PC-9 (cell line): ENCODE results near the gene LRIG3. TPM values are rescaled to one million over a fixed set of nuclear protein-coding genes. Genes with fewer than 3 reads are reported as not detected.

Experiments
- BruUV-seq: library from RNA; stranded (reverse); fragments of 400-500 nt; replicated peaks from 2 replicates; lab custom pipeline; 2021; lab: Mats Ljungman, UMichigan
- CTCF ChIA-PET: fragments of 300-600 bp; sonication (Branson Sonifier 250); formaldehyde crosslinking; loops from one replicate; lab custom pipeline; 2022; ENCODE audit warnings: antibody characterized with exemption; lab: Charles Lee
- POLR2A ChIA-PET: fragments of 300-600 bp; sonication (Branson Sonifier 250); formaldehyde crosslinking; loops from one replicate; lab custom pipeline; 2022; ENCODE audit warnings: antibody characterized with exemption; ENCODE audit not compliant: unreplicated experiment; lab: Charles Lee
- DNase-seq, 2 experiments: peaks; one replicate each; pipeline versions ENCODE4 v3.0.0 to v3.0.0-alpha.2; 2015 to 2022; ENCODE audit warnings: mixed read lengths in 1 of 2
- H2AFZ ChIP-seq: fragments of 200-600 bp; sonication (generic); 2 replicates; pipeline ENCODE4 v1.8.1; 2017; ENCODE audit warnings: antibody characterized with exemption
- H3F3A ChIP-seq: fragments of 200-600 bp; sonication (generic); 2 replicates; pipeline ENCODE4 v1.8.1; 2017; ENCODE audit warnings: antibody characterized with exemption, mild to moderate bottlenecking, low read depth; ENCODE audit not compliant: insufficient read depth
- H3K27ac ChIP-seq: fragments of 200-600 bp; sonication (generic); 2 replicates; pipeline ENCODE4 v1.6.1; 2016; ENCODE audit warnings: mixed run types
- H3K27me3 ChIP-seq: fragments of 200-600 bp; sonication (generic); 2 replicates; pipeline ENCODE4 v1.6.1; 2016; ENCODE audit warnings: low read depth, mixed run types; ENCODE audit not compliant: insufficient read depth
- H3K36me3 ChIP-seq: fragments of 200-600 bp; sonication (generic); 2 replicates; pipeline ENCODE4 v1.6.1; 2016; ENCODE audit warnings: low read depth, mixed run types
- H3K4me1 ChIP-seq: fragments of 200-600 bp; sonication (generic); replicated peaks from 2 replicates; pipeline ENCODE4 v1.6.1; 2016; ENCODE audit warnings: mixed run types; ENCODE audit not compliant: insufficient read depth
- H3K4me2 ChIP-seq: fragments of 200-600 bp; sonication (generic); 2 replicates; pipeline ENCODE4 v1.6.1; 2017; ENCODE audit warnings: mixed run types
- H3K4me3 ChIP-seq: fragments of 200-600 bp; sonication (generic); 2 replicates; pipeline ENCODE4 v1.6.1; 2016; ENCODE audit warnings: mixed run types
- H3K79me2 ChIP-seq: fragments of 200-600 bp; sonication (generic); 2 replicates; pipeline ENCODE4 v1.6.1; 2017; ENCODE audit warnings: low read depth, mixed run types
- H3K9me2 ChIP-seq: fragments of 200-600 bp; sonication (generic); 2 replicates; pipeline ENCODE4 v1.8.1; 2017; ENCODE audit warnings: mild to moderate bottlenecking; ENCODE audit not compliant: insufficient read depth
- H3K9me3 ChIP-seq: fragments of 200-600 bp; sonication (generic); 2 replicates; pipeline ENCODE4 v1.8.1; 2016; ENCODE audit warnings: low read depth; ENCODE audit not compliant: insufficient read depth
- H4K20me1 ChIP-seq: fragments of 200-600 bp; sonication (generic); 2 replicates; pipeline ENCODE4 v1.8.1; 2017; ENCODE audit not compliant: insufficient read depth
- EZH2 ChIP-seq: fragments of 200-600 bp; sonication (generic); IDR thresholded peaks from 2 replicates; pipeline ENCODE4 v1.8.0; 2017; ENCODE audit warnings: antibody characterized with exemption, low read depth
- intact Hi-C: fragments of 100-400 bp; cut with micrococcal nuclease; formaldehyde crosslinking; loops from one replicate; pipeline ENCODE4 v1.10.0; 2022; ENCODE audit not compliant: unreplicated experiment
- total RNA-seq: library from RNA; stranded (reverse); gene quantifications from 2 replicates; pipeline ENCODE4 v1.2.3, GENCODE V29; 2021
- TF ChIP-seq, protein P1 (sequence below): fragments of 200-600 bp; sonication (generic); conservative IDR thresholded peaks from 2 replicates; pipeline ENCODE4 v1.6.1; 2017; ENCODE audit warnings: mixed run types, antibody characterized with exemption, mild to moderate bottlenecking, moderate library complexity

The LRIG3 gene
- total RNA-seq, 1 experiment from 2014 or later: 10.6 TPM

DNA sequence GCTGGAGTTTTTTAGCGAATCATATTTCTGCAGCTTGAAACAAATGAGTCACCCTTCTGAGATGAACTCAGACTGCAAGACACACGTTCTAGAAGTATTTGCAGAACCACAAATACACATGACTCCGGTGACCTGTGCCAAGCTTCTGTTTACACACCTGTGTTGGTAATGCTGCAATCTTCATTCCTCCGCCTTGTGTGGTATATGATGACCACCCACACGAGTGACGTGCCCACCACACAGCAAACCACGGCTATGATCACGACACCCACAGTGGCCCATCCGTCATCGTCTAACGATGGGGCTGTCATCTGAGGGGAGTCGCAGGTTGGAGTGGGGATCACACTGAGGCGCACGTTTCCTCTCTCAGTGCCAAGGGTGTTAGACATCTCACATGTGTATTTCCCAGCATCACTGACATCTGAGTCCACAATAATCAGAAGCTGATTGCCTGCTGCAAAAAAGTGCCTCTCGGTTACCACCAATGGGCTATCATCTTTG is 43.0 kb downstream of the LRIG3 start:
- Histone ChIP-seq H4K20me1 (0 out of 2 replicates have a peak, but pooled peaks cover 3% of the 10 kb centered on the region), H3K36me3 (peaks cover 55% of the 10 kb centered on the region), H3K27ac (0 out of 2 replicates have a peak overlapping the region, but pooled peaks have one; percentile 8), H3K4me3 (no peak overlapping the region), H2AFZ (no peak overlapping the region), H3K79me2 (no peaks in the 10 kb centered on the region), H3F3A (peaks cover 8% of the 10 kb centered on the region), H3K27me3 (no peaks in the 10 kb centered on the region), H3K4me1 (peaks cover 17% of the 10 kb centered on the region), H3K9me2 (no peaks in the 10 kb centered on the region), H3K9me3 (no peaks in the 10 kb centered on the region), H3K4me2 (peak overlapping the region; percentile 27)
- DNase-seq: peak; percentile 63 to 92
- TF ChIP-seq EZH2: no peak
- TF ChIP-seq, protein P1, sequence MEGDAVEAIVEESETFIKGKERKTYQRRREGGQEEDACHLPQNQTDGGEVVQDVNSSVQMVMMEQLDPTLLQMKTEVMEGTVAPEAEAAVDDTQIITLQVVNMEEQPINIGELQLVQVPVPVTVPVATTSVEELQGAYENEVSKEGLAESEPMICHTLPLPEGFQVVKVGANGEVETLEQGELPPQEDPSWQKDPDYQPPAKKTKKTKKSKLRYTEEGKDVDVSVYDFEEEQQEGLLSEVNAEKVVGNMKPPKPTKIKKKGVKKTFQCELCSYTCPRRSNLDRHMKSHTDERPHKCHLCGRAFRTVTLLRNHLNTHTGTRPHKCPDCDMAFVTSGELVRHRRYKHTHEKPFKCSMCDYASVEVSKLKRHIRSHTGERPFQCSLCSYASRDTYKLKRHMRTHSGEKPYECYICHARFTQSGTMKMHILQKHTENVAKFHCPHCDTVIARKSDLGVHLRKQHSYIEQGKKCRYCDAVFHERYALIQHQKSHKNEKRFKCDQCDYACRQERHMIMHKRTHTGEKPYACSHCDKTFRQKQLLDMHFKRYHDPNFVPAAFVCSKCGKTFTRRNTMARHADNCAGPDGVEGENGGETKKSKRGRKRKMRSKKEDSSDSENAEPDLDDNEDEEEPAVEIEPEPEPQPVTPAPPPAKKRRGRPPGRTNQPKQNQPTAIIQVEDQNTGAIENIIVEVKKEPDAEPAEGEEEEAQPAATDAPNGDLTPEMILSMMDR: no peak
- intact Hi-C loops: loop anchor here (2.0 kb wide), 1 partner anchor 164 kb away; no protein-coding TSS in a partner anchor
- ChIA-PET POLR2A (interaction anchor here (0.6 to 0.7 kb wide), 2 partner anchors 12 to 843 kb away, joined by 3 read pairs; no protein-coding TSS in a partner anchor), CTCF (no interaction called here)
- no TSS peak for BruUV-seq

DNA sequence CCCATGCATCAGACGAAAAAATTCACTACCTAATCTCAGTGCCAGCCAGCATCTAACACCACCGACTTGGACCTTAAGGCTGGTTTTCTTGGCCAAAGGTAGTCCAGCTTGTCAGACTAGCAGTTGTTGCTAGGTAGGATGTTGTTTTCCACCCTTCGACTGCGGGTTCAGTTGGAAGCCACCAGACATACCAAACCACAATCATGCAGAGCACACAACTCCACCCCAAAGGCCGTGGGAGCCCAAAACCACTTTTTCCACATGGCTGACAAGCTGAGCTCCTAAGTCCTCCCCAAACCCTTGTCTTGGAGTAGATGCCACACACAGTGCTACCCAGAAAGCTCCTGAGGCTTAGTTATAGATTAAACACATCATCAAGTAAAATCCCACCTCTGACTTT is 46.8 kb downstream of the LRIG3 start:
- Histone ChIP-seq H3K9me3 (no peaks in the 10 kb centered on the region), H3K36me3 (peaks cover 40% of the 10 kb centered on the region; the same call in 1 of the 2 replicates), H3F3A (peaks cover 8% of the 10 kb centered on the region), H3K27ac (no peak overlapping the region), H2AFZ (no peak overlapping the region), H3K79me2 (no peaks in the 10 kb centered on the region), H3K4me1 (peaks cover 17% of the 10 kb centered on the region), H3K27me3 (no peaks in the 10 kb centered on the region), H3K9me2 (no peaks in the 10 kb centered on the region), H4K20me1 (0 out of 2 replicates have a peak, but pooled peaks cover 2% of the 10 kb centered on the region), H3K4me2 (no peak overlapping the region), H3K4me3 (no peak overlapping the region)
- no TSS peak for BruUV-seq
- CTCF ChIA-PET: no interaction called here
- no peak for DNase-seq
- POLR2A ChIA-PET: no interaction called here
- TF ChIP-seq, protein P1: no peak
- no peak for TF ChIP-seq EZH2
- intact Hi-C loops: no loop called here

DNA sequence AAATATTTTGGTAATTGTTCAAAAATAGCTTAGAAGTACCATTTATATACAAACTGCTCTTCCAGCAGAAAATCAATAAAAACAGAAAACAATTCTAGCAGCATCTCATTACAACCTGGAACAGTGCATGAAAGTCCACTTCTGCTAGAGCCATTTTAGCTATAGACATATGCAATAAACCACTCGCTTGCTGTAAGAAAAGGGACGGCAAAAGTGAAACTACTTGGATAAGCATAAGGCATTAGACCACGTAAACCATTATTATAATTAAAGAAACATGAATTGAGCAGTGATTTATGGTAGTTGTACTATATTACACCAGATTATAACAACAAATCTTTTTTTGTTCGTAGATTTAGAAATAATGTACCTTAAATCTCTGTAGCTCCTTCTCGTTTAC is 48.7 kb downstream of the LRIG3 start:
- no peaks in the 10 kb centered on the region for H3K27me3 ChIP-seq
- BruUV-seq: no TSS peak
- TF ChIP-seq, protein P1: no peak
- no peak for TF ChIP-seq EZH2
- intact Hi-C loops: no loop called here
- H3K9me3 ChIP-seq: no peaks in the 10 kb centered on the region
- H3K4me2 ChIP-seq: no peak overlapping the region
- H2AFZ ChIP-seq: no peak overlapping the region
- ChIA-PET POLR2A (no interaction called here), CTCF (no interaction called here)
- no peak overlapping the region for H3K27ac ChIP-seq
- DNase-seq: no peak
- no peaks in the 10 kb centered on the region for H3F3A ChIP-seq
- H3K4me1 ChIP-seq: peaks cover 2% of the 10 kb centered on the region
- H3K36me3 ChIP-seq: peaks cover 34% of the 10 kb centered on the region; the same call in 1 of the 2 replicates
- H3K79me2 ChIP-seq: no peaks in the 10 kb centered on the region
- no peak overlapping the region for H3K4me3 ChIP-seq
- H3K9me2 ChIP-seq: no peaks in the 10 kb centered on the region
- H4K20me1 ChIP-seq: no peaks in the 10 kb centered on the region
